ENCODE results near the gene MAN1A1. TPM values are rescaled to one million over a fixed set of nuclear protein-coding genes. Genes with fewer than 3 reads are reported as not detected.

The MAN1A1 gene
- total RNA-seq, 1 experiment from 2014 or later, result 16.1 TPM

GRCh38 chr6:119273272-119274196 lies 76.0 kb downstream of the MAN1A1 start:
- no peak for DNase-seq (ENCODE audit: low spot score)

GRCh38 chr6:119270545-119270944 lies 79.0 kb downstream of the MAN1A1 start:
- DNase-seq (ENCODE audit: low spot score), result no peak

- no peak for DNase-seq (ENCODE audit: low spot score)
Observed at GRCh38 chr6:119269266-119270103, 80.1 kb downstream of the MAN1A1 start.

GRCh38 chr6:119267126-119267905 lies 82.2 kb downstream of the MAN1A1 start:
- no peak for DNase-seq (ENCODE audit: low spot score)

- no peak for DNase-seq (ENCODE audit: low spot score)
Observed at GRCh38 chr6:119264854-119265397, 84.6 kb downstream of the MAN1A1 start.

- DNase-seq (ENCODE audit: low spot score), result no peak
Observed at GRCh38 chr6:119262612-119263011, 86.9 kb downstream of the MAN1A1 start.

- DNase-seq (ENCODE audit: low spot score), result no peak
Observed at GRCh38 chr6:119261944-119262284, 87.6 kb downstream of the MAN1A1 start.

GRCh38 chr6:119259027-119259426 lies 90.5 kb downstream of the MAN1A1 start:
- DNase-seq (ENCODE audit: low spot score), result peak; percentile 48

GRCh38 chr6:119257726-119258125 lies 91.8 kb downstream of the MAN1A1 start:
- no peak for DNase-seq (ENCODE audit: low spot score)

GRCh38 chr6:119256978-119257462 lies 92.5 kb downstream of the MAN1A1 start:
- no peak for DNase-seq (ENCODE audit: low spot score)

- DNase-seq (ENCODE audit: low spot score), result no peak
Observed at GRCh38 chr6:119256392-119256791, 93.2 kb downstream of the MAN1A1 start.

- DNase-seq (ENCODE audit: low spot score), result peak; percentile 12
Observed at GRCh38 chr6:119255492-119255891, 94.1 kb downstream of the MAN1A1 start.

- DNase-seq (ENCODE audit: low spot score), result no peak
Observed at GRCh38 chr6:119250036-119250435, 99.5 kb downstream of the MAN1A1 start.

GRCh38 chr6:119249319-119249718 lies 100.2 kb downstream of the MAN1A1 start:
- no peak for DNase-seq (ENCODE audit: low spot score)

- no peak for DNase-seq (ENCODE audit: low spot score)
Observed at GRCh38 chr6:119247504-119247903, 102.1 kb downstream of the MAN1A1 start.

GRCh38 chr6:119243657-119244056 lies 105.9 kb downstream of the MAN1A1 start:
- DNase-seq (ENCODE audit: low spot score), result no peak

GRCh38 chr6:119243037-119243436 lies 106.5 kb downstream of the MAN1A1 start:
- DNase-seq (ENCODE audit: low spot score), result no peak

- no peak for DNase-seq (ENCODE audit: low spot score)
Observed at GRCh38 chr6:119241540-119242309, 107.8 kb downstream of the MAN1A1 start.

GRCh38 chr6:119241111-119241465 lies 108.5 kb downstream of the MAN1A1 start:
- DNase-seq (ENCODE audit: low spot score), result peak; percentile 7

GRCh38 chr6:119240257-119241110 lies 109.1 kb downstream of the MAN1A1 start:
- DNase-seq (ENCODE audit: low spot score), result no peak
